Effector memory CD4-positive, alpha-beta T cell (primary cell): ENCODE measurements around the gene GALC.

Experiments used
- DNase-seq, 3 donors: peaks; one replicate each; pipeline ENCODE4 v3.0.0-alpha.2; 2020
- H3K27ac ChIP-seq: 2 replicates; pipeline ENCODE4 v1.7.0; 2013; ENCODE audit warnings: mild to moderate bottlenecking, low read length, moderate library complexity; ENCODE audit not compliant: insufficient read depth, poor library complexity, severe bottlenecking
- H3K27me3 ChIP-seq: replicated peaks from 2 replicates; pipeline ENCODE4 v1.7.0; 2013; ENCODE audit warnings: mild to moderate bottlenecking, low read length; ENCODE audit not compliant: insufficient read depth, control insufficient read depth, poor library complexity, severe bottlenecking
- H3K36me3 ChIP-seq: 2 replicates; pipeline ENCODE4 v1.7.0; 2013; ENCODE audit warnings: mild to moderate bottlenecking, low read length, moderate library complexity; ENCODE audit not compliant: control insufficient read depth, insufficient read depth
- H3K4me1 ChIP-seq: 2 replicates; pipeline ENCODE4 v1.7.0; 2013; ENCODE audit warnings: low read length, mild to moderate bottlenecking; ENCODE audit not compliant: control insufficient read depth, insufficient read depth, poor library complexity, severe bottlenecking
- H3K4me3 ChIP-seq: 2 replicates; pipeline ENCODE4 v1.7.0; 2013; ENCODE audit warnings: low read length, low read depth, mild to moderate bottlenecking; ENCODE audit not compliant: insufficient read depth, poor library complexity, severe bottlenecking
- H3K9me3 ChIP-seq: 2 replicates; pipeline ENCODE4 v1.7.0; 2013; ENCODE audit warnings: mild to moderate bottlenecking, low read length, moderate library complexity; ENCODE audit not compliant: control insufficient read depth
- total RNA-seq, 3 donors: gene quantifications; one replicate each; lab custom pipeline; 2026; lab: John Stamatoyannopoulos, UW

The GALC gene
- total RNA-seq = 32.2 to 91.6 (median 42.8) reads per million in 3 donors

DNA sequence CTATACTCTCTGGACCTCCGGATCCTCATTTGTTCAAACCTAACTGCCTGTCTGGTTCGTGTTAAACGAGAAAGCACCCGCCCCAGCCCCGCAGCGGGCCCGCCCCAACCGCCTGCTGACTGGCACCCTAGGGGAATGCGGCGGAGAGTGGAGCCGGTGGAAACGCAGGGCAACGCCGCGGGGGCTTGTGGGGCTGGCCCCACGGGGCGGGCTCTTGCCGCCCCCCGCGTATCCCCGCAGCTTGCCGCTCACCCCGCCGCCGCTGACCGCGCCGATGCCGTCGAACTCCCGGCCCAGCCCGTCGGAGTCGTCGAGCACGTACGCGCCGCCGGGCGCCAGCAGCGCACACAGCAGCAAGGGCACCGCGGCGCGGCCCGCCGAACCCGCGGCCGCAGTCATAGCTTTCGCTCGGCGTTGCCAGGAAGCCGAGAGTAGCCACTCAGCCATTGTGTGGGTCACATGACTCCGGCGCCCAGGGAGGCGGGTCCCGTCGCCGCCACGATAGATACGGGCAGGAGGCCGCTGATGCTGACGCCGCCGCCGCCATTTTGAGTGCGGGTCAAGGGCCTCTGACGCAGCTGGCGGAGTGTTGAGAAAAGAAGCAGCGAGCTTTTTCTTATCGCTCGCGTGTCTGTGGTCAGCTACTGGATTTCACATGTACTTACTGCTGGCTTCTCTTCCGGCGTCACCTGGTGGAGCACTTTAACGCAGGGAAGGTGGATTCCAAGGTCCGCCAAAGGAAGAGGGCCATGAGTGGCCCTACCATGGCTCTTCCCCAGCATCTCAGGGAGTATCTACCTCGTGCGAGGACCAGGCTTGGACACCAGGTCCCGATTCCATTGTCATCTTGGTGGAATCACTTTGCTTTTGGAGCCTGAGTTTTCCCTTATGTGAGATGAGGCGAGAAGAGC lies at the start of gene GALC:
GALC (minus strand) TSS at position 465 of the 911 bp plus-strand sequence; CDS start at position 447, 18 bp downstream.
- DNase-seq = peak; percentile 94 to 95 (median 95)
- Histone ChIP-seq H3K27ac (peak within 1 kb of the TSS; percentile 87), H3K4me3 (peak within 1 kb of the TSS; percentile 72), H3K27me3 (no peaks in the 10 kb centered on the region), H3K4me1 (peaks cover 11% of the 10 kb centered on the region), H3K36me3 (no peaks in the 10 kb centered on the region), H3K9me3 (no peaks in the 10 kb centered on the region)

DNA sequence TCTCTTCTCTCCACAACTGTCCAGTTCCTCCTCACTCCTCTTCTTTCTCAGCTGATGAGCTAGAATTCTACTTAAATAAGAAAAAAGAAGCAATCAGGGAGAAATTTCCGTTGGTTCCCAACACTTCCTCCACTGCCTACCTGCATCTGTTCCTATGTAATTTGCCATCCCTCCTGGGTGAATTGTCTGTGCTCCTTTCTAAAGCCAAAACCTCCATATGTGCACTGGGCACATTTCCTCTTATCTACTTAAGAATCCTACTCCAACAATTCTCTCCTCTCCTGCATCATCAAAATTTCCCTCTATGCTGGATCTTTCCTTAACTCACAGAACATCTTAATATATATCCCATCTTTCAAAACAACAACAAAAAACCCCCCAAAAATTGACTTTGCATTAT lies 47.2 kb upstream of the GALC start:
- DNase-seq = no peak
- Histone ChIP-seq H3K4me3 (peak overlapping the region; percentile 13), H3K27ac (no peak overlapping the region), H3K27me3 (no peaks in the 10 kb centered on the region), H3K9me3 (no peaks in the 10 kb centered on the region), H3K36me3 (no peaks in the 10 kb centered on the region), H3K4me1 (peaks cover 5% of the 10 kb centered on the region)

DNA sequence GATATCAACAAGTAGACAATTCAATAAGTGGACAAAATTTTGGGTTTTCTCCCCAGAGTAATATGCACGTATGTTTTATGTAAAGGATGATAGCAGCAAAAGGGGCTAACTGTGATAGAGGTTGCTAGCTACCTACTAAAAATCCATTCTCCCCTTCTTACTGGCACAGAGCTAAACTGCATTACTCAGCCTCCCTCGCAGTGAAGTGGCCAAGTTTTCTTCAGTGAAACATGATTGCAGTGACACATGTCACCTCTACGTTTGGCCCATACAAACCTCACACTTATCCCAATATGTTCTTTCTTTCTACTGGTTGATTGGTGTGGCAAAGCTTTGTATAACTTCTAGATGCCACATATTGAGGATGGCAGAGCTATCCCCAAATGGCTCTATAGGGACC lies 46.2 kb upstream of the GALC start:
- H3K36me3 ChIP-seq = no peaks in the 10 kb centered on the region
- no peaks in the 10 kb centered on the region for H3K9me3 ChIP-seq
- H3K27ac ChIP-seq = no peak overlapping the region
- H3K4me3 ChIP-seq = no peak overlapping the region
- peaks cover 5% of the 10 kb centered on the region for H3K4me1 ChIP-seq
- DNase-seq = no peak
- no peaks in the 10 kb centered on the region for H3K27me3 ChIP-seq

- no peak overlapping the region for H3K4me3 ChIP-seq
- no peak overlapping the region for H3K27ac ChIP-seq
- peaks cover 5% of the 10 kb centered on the region for H3K4me1 ChIP-seq
- no peaks in the 10 kb centered on the region for H3K36me3 ChIP-seq
- DNase-seq = no peak
- no peaks in the 10 kb centered on the region for H3K9me3 ChIP-seq
- H3K27me3 ChIP-seq = no peaks in the 10 kb centered on the region
Observed at GRCh38 chr14:88037325-88037724, 44.3 kb upstream of the GALC start.

DNA sequence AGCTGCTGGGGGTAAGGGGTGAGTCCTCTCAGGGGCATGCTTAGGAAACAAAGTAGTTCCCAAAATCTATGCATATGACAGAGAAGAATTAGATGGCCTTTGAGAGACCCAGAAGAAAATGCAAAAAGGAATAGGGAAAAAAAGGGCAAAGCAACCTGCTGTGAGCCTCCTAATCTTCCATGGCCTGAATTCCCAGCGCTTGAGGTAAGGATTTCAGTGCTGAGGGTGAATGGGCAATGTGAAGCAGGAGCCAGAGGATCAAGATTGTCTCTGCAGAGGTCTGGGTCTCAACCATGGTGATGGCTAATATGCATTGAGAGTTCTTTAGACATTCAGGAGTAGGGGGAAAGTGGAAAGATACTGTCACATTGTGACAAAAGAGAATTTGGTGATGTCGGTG lies 43.4 kb upstream of the GALC start:
- no peak for DNase-seq
- Histone ChIP-seq H3K9me3 (no peaks in the 10 kb centered on the region), H3K27me3 (no peaks in the 10 kb centered on the region), H3K4me3 (no peak overlapping the region), H3K36me3 (no peaks in the 10 kb centered on the region), H3K4me1 (peaks cover 5% of the 10 kb centered on the region), H3K27ac (no peak overlapping the region)

DNA sequence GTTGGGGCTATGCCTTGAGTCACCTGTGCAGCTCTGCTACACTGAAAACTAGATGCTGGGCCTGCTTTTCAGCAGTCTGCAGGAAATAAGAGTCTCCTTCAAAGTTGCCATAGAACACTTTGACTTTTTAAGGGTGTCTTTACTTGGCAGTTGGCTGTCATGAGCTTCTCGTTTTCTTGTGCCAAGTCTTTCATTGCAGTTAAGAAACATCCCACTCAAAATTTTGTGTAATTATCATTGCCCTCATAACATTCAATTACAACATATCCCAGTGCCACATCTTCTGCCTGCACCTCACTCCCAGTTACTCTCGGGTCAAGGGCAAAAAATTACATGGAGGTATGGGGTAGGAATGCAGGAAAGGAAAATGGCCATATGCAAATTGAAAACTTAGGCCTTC lies 41.1 kb upstream of the GALC start:
- Histone ChIP-seq H3K27me3 (no peaks in the 10 kb centered on the region), H3K9me3 (no peaks in the 10 kb centered on the region), H3K27ac (no peak overlapping the region), H3K36me3 (no peaks in the 10 kb centered on the region), H3K4me3 (no peak overlapping the region), H3K4me1 (no peaks in the 10 kb centered on the region)
- no peak for DNase-seq

DNA sequence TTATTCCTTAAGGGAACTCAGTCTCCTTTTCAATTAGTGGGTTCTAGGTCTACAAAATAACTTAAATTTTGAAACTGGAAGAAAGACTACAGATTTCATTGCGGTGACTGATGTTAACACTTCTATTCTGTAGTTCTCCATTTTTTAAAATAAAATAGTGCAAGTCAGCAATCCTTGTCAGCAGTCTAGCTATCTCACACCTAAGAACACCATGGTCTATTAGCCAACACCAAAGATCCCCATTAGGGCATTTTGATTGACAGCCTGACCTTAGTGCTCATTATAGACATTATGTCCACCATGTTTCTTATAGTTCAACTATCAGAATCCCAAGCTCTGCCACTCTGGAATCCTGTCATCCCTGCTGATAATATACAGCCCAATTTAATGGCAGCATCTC lies 39.4 kb upstream of the GALC start:
- H3K9me3 ChIP-seq = no peaks in the 10 kb centered on the region
- no peaks in the 10 kb centered on the region for H3K27me3 ChIP-seq
- H3K4me3 ChIP-seq = no peak overlapping the region
- peaks cover 7% of the 10 kb centered on the region for H3K4me1 ChIP-seq
- no peak overlapping the region for H3K27ac ChIP-seq
- DNase-seq = no peak
- H3K36me3 ChIP-seq = no peaks in the 10 kb centered on the region

GRCh38 chr14:88030892-88031291 lies 37.9 kb upstream of the GALC start:
- no peaks in the 10 kb centered on the region for H3K9me3 ChIP-seq
- no peak for DNase-seq
- no peak overlapping the region for H3K27ac ChIP-seq
- H3K4me1 ChIP-seq = peaks cover 20% of the 10 kb centered on the region
- no peaks in the 10 kb centered on the region for H3K36me3 ChIP-seq
- H3K27me3 ChIP-seq = no peaks in the 10 kb centered on the region
- H3K4me3 ChIP-seq = no peak overlapping the region

- Histone ChIP-seq H3K4me3 (no peak overlapping the region), H3K9me3 (no peaks in the 10 kb centered on the region), H3K4me1 (peaks cover 24% of the 10 kb centered on the region), H3K36me3 (no peaks in the 10 kb centered on the region), H3K27ac (no peak overlapping the region), H3K27me3 (no peaks in the 10 kb centered on the region)
- no peak for DNase-seq
Observed at GRCh38 chr14:88030079-88030478, 37.1 kb upstream of the GALC start.

- H3K27me3 ChIP-seq = no peaks in the 10 kb centered on the region
- H3K4me3 ChIP-seq = no peak overlapping the region
- H3K36me3 ChIP-seq = no peaks in the 10 kb centered on the region
- H3K9me3 ChIP-seq = no peaks in the 10 kb centered on the region
- peaks cover 24% of the 10 kb centered on the region for H3K4me1 ChIP-seq
- no peak for DNase-seq
- no peak overlapping the region for H3K27ac ChIP-seq
Observed at GRCh38 chr14:88029500-88029899, 36.5 kb upstream of the GALC start.
